Upper lobe of left lung (tissue), 6 donors: ENCODE measurements around the gene MCFD2. TPM values are rescaled to one million over a fixed set of nuclear protein-coding genes. Genes with fewer than 3 reads are reported as not detected.

Experiments
- ATAC-seq, 2 donors: fragments of 200-7000 bp; cut with Tn5 transposase; one replicate each; pipeline ENCODE4 v1.9.1; 2022; ENCODE audit warnings: mild to moderate bottlenecking in 2 of 2, moderate library complexity in 2 of 2; ENCODE audit not compliant: low FRiP score in 2 of 2
- DNase-seq, 2 donors: peaks; one replicate each; pipeline ENCODE4 v3.0.0-alpha.2; 2019 to 2020
- H3K27ac ChIP-seq, 4 donors: fragments of 200-600 bp; sonication (generic); one replicate each; pipeline ENCODE4 v1.5.1; 2016 to 2019
- H3K27me3 ChIP-seq, 4 donors: fragments of 200-600 bp; sonication (generic); one replicate each; pipeline ENCODE4 v1.5.1; 2017 to 2019
- H3K36me3 ChIP-seq, 4 donors: fragments of 200-600 bp; sonication (generic); one replicate each; pipeline ENCODE4 v1.5.1; 2016 to 2019
- H3K4me1 ChIP-seq, 4 donors: fragments of 200-600 bp; sonication (generic); one replicate each; pipeline ENCODE4 v1.5.1; 2018 to 2019
- H3K4me3 ChIP-seq, 4 donors: fragments of 200-600 bp; sonication (generic); one replicate each; pipeline ENCODE4 v1.5.1; 2017 to 2019; ENCODE audit warnings: mild to moderate bottlenecking in 2 of 4, moderate library complexity in 1 of 4
- H3K9me3 ChIP-seq, 4 donors: fragments of 200-600 bp; sonication (generic); one replicate each; pipeline ENCODE4 v1.5.1; 2018 to 2019
- CTCF ChIP-seq, 6 experiments: fragments of 450-650 bp in 4 of 6; fragments of 200-600 bp in 2 of 6; sonication (generic) in 2 of 6; IDR thresholded peaks; one replicate each; pipeline ENCODE4 v1.5.1; 2016 to 2019; ENCODE audit warnings: antibody characterized with exemption in 6 of 6
- EP300 ChIP-seq, 4 donors: sonication (generic); formaldehyde crosslinking; IDR thresholded peaks; one replicate each; pipeline ENCODE4 v1.5.1; 2017; ENCODE audit warnings: antibody characterized with exemption in 4 of 4, control low read depth in 2 of 4
- POLR2A ChIP-seq, 4 donors: fragments of 450-650 bp; IDR thresholded peaks; one replicate each; pipeline ENCODE4 v1.5.1; 2016 to 2017; ENCODE audit warnings: antibody characterized with exemption in 4 of 4, mild to moderate bottlenecking in 2 of 4
- POLR2AphosphoS5 ChIP-seq, 2 donors: sonication (generic); formaldehyde crosslinking; IDR thresholded peaks; one replicate each; pipeline ENCODE4 v1.5.1; 2017; ENCODE audit warnings: antibody characterized with exemption in 2 of 2
- WGBS, 2 donors: methylation state at CpG; one replicate each; pipeline ENCODE4 v1.1.5; 2017 to 2018; 5-methylcytosine and 5-hydroxymethylcytosine counted together
- total RNA-seq, 6 donors: library from RNA; depleted of rRNA in 4 of 6; stranded (reverse); fragments of >200 nt in 4 of 6; gene quantifications; one replicate each; pipeline versions ENCODE4 v1.1.0 to v1.2.1, GENCODE V29; 2016 to 2021
- donor health status: DM: no; HTN: no; CAD: no; lungs with moderate emphysema.
- donor health status: DM: no; HTN: yes; CAD: no; lungs with severe emphysema.

The MCFD2 gene
- total RNA-seq, 6 donors from 2014 or later = 16.8 to 102 (median 77.5) TPM

GRCh38 chr2:46863882-46864281 is 51.7 kb downstream of the MCFD2 start:
- no peak for TF ChIP-seq POLR2A (IDR thresholded peaks at IDR 0.05)
- Histone ChIP-seq H3K4me1 (peaks cover 0 to 18% (median 7%) of the 10 kb centered on the region in 4 donors), H3K36me3 (no peaks in the 10 kb centered on the region), H3K27ac (no peak overlapping the region), H3K4me3 (no peak overlapping the region), H3K27me3 (no peaks in the 10 kb centered on the region), H3K9me3 (peaks cover 0 to 19% (median 8%) of the 10 kb centered on the region in 4 donors)
- DNase-seq (no peak), ATAC-seq (no peak)
- 65 to 86% methylated on average over 1 of the region's 1 CpG for WGBS, 2 donors

- Histone ChIP-seq H3K4me3 (no peak overlapping the region), H3K27ac (no peak overlapping the region), H3K27me3 (no peaks in the 10 kb centered on the region), H3K4me1 (peaks cover 6 to 11% (median 9%) of the 10 kb centered on the region in 4 donors), H3K9me3 (peaks cover 0 to 19% (median 8%) of the 10 kb centered on the region in 4 donors), H3K36me3 (no peaks in the 10 kb centered on the region)
- DNase-seq = no peak
- no peak for TF ChIP-seq EP300 (IDR thresholded peaks at IDR 0.05)
- TF ChIP-seq POLR2AphosphoS5 (IDR thresholded peaks at IDR 0.05) = no peak
- WGBS, 2 donors = 87 to 88% methylated on average over 2 of the region's 2 CpGs
- ATAC-seq = no peak
Observed at GRCh38 chr2:46862514-46862913, 53.1 kb downstream of the MCFD2 start.

DNA sequence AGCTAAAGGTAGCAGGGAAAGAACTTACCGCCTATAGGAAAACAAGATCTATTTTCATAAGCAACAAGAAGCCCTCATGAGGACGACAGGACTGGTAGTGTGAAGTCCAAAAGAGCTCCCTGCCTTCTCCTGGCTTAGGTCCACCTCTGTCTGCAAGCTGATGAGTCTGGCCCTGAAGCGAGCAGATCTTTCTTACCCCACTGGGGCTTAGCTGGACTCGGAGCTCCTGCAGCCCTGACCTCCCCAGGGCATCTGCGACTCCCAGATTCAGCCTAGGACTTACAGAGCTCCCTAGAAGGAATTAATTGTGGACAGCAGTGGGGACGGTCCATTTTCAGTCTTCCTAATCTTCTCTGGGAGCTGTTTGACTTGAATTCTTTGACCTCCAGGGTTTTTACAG is 53.7 kb downstream of the MCFD2 start:
- Histone ChIP-seq H3K4me1 (peaks cover 5 to 11% (median 7%) of the 10 kb centered on the region in 4 donors), H3K9me3 (peaks cover 0 to 19% (median 8%) of the 10 kb centered on the region in 4 donors), H3K27me3 (no peaks in the 10 kb centered on the region), H3K27ac (no peak overlapping the region), H3K36me3 (no peaks in the 10 kb centered on the region), H3K4me3 (no peak overlapping the region)
- no peak for TF ChIP-seq EP300 (IDR thresholded peaks at IDR 0.05)
- no peak for TF ChIP-seq POLR2A (IDR thresholded peaks at IDR 0.05)
- TF ChIP-seq CTCF (IDR thresholded peaks at IDR 0.05) = no peak
- TF ChIP-seq POLR2AphosphoS5 (IDR thresholded peaks at IDR 0.05) = no peak
- ATAC-seq (no peak), DNase-seq (no peak)
- 69 to 78% methylated on average over 5 to 6 of the region's 6 CpGs for WGBS, 2 donors

DNA sequence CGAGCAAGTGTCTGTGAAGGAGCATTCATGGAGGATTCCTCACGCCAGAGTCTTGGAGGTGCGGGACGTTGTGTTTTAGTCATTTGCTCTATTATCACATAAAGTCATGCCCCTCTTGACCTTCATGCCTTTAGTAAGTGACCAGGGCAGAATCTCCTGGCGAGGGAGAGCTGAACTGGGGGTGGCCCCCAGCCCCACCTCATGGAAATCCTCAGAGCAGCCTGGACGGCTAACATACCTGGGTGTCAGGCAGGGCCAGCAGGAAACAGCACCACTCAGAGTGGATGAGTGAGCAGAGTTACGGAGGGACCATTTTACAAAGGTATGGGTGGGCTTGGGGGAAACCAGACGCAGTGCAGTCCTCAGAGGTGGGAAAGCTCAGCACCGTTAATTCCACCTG is 56.1 kb downstream of the MCFD2 start:
- Histone ChIP-seq H3K27me3 (no peaks in the 10 kb centered on the region), H3K36me3 (no peaks in the 10 kb centered on the region), H3K9me3 (peaks cover 0 to 5% (median 1%) of the 10 kb centered on the region in 4 donors), H3K27ac (no peak overlapping the region), H3K4me3 (no peak overlapping the region), H3K4me1 (peaks cover 8 to 22% (median 15%) of the 10 kb centered on the region in 4 donors)
- no peak for TF ChIP-seq EP300 (IDR thresholded peaks at IDR 0.05)
- no peak for TF ChIP-seq POLR2A (IDR thresholded peaks at IDR 0.05)
- TF ChIP-seq POLR2AphosphoS5 (IDR thresholded peaks at IDR 0.05) = no peak
- ATAC-seq (no peak), DNase-seq (no peak)
- 95 to 99% methylated on average over 9 of the region's 9 CpGs for WGBS, 2 donors

GRCh38 chr2:46858702-46859090 is 56.9 kb downstream of the MCFD2 start:
- no peak overlapping the region for H3K27ac ChIP-seq
- no peaks in the 10 kb centered on the region for H3K27me3 ChIP-seq
- WGBS, 2 donors = 91 to 94% methylated on average over 4 of the region's 4 CpGs
- H3K36me3 ChIP-seq = no peaks in the 10 kb centered on the region
- peaks cover 8 to 25% (median 20%) of the 10 kb centered on the region in 4 donors for H3K4me1 ChIP-seq
- no peaks in the 10 kb centered on the region for H3K9me3 ChIP-seq
- H3K4me3 ChIP-seq = no peak overlapping the region
- TF ChIP-seq POLR2AphosphoS5 (IDR thresholded peaks at IDR 0.05) (peak in 1 of 2 donors; percentile 1), POLR2A (IDR thresholded peaks at IDR 0.05) (no peak), EP300 (IDR thresholded peaks at IDR 0.05) (no peak)
- peak in 1 of 2 donors; percentile 76 for ATAC-seq
- DNase-seq = no peak

DNA sequence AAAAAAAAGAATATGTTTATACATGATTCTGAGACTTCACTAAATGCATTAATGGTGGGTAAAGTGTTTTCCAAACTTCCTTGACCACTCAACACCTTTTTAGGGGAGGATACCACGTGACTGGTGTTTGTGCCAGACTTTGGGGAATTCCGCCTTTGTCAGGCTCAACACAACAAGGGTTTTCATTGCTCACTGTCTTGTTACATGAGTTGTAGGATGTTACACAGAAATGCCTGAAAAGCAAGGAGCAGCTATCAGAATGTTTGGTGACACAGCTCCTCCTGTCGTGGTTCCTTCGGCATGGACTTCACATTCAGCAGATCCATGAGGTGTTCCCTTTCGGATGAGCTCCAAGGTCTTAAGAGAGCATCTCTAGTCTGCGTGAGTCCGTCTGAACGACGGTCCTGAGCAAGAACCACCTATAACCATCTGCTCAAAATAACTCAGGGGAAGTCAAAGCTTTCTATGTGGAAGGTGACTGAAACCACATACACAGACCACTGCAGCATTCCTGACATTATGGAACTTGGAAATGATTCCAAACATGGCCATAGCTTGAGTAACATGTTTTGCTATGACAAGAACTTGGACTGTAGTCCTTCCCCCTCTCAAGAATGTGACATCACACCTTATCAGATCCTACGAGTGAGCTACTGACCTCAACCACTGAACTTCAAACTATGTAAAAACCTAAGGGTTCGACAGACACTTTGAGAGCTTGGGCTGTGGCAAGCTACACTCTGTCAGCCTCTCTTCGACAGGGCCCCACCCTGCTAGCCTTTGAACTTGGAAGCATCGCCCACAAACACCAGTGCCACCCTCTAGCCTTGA is 57.5 kb downstream of the MCFD2 start:
- H3K27ac ChIP-seq = no peak overlapping the region
- no peaks in the 10 kb centered on the region for H3K27me3 ChIP-seq
- peak in 1 of 2 donors; percentile 39 for ATAC-seq

GRCh38 chr2:46856336-46856735 is 59.3 kb downstream of the MCFD2 start:
- H3K36me3 ChIP-seq = no peaks in the 10 kb centered on the region
- peaks cover 8 to 25% (median 20%) of the 10 kb centered on the region in 4 donors for H3K4me1 ChIP-seq
- TF ChIP-seq CTCF (IDR thresholded peaks at IDR 0.05) (no peak), POLR2A (IDR thresholded peaks at IDR 0.05) (no peak), EP300 (IDR thresholded peaks at IDR 0.05) (no peak), POLR2AphosphoS5 (IDR thresholded peaks at IDR 0.05) (no peak)
- no peak for DNase-seq
- WGBS, 2 donors = 87 to 95% methylated on average over 3 of the region's 3 CpGs
- H3K27me3 ChIP-seq = no peaks in the 10 kb centered on the region
- peaks cover 0 to 4% (median 0%) of the 10 kb centered on the region in 4 donors for H3K9me3 ChIP-seq
- H3K27ac ChIP-seq = peak overlapping the region in 3 of 4 donors; percentile 73 to 81 (median 79)
- no peak for ATAC-seq
- H3K4me3 ChIP-seq = no peak overlapping the region

More for the DNA sequence above, 57.5 kb downstream of the MCFD2 start:
- H3K9me3 ChIP-seq = peaks cover 0 to 2% (median 0%) of the 10 kb centered on the region in 4 donors
- TF ChIP-seq POLR2AphosphoS5 (IDR thresholded peaks at IDR 0.05) = peak in 1 of 2 donors; percentile 7
- no peak for TF ChIP-seq POLR2A (IDR thresholded peaks at IDR 0.05)
- no peak for DNase-seq
- no peak overlapping the region for H3K4me3 ChIP-seq
- H3K36me3 ChIP-seq = no peaks in the 10 kb centered on the region
- 73 to 77% methylated on average over 13 of the region's 13 CpGs for WGBS, 2 donors
- H3K4me1 ChIP-seq = peaks cover 8 to 25% (median 20%) of the 10 kb centered on the region in 4 donors
